Mammary epithelial cell (primary cell): ENCODE results near the gene DIABLO.

Source experiments
- EZH2 ChIP-seq: IDR thresholded peaks from 2 replicates; pipeline ENCODE4 v1.6.1; 2012; ENCODE audit warnings: low read length, inconsistent platforms, borderline replicate concordance
- TF ChIP-seq, protein P1 (sequence below), 2 donors: IDR thresholded peaks in 1 of 2; conservative IDR thresholded peaks in 1 of 2; 2 replicates each; pipeline ENCODE4 v1.5.1; 2011 to 2012; ENCODE audit warnings: inconsistent platforms in 2 of 2, low read length in 2 of 2, mild to moderate bottlenecking in 2 of 2, control low read depth in 1 of 2, low read depth in 1 of 2; ENCODE audit not compliant: insufficient read depth in 1 of 2; ENCODE audit errors: extremely low read depth in 1 of 2

DNA sequence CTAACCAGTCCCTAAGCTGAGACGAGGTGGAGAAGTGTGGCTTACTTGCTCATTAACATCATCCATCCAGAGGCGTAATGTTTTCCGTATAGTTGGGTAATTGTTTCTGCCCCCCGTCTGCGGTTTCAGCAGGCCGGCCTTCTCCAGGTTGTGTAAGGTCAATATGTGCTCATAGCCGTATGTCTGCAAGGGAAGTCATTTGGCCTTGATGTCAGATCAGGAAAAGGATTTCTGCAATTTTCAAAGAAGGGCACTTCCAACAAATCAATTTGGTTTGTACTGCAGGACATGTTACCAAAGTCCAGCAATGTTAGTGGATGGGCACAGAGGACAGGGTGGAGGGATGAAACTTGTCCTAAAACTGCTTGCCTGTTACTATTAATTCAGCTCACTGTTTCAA lies 9.9 kb upstream of the DIABLO start:
- TF ChIP-seq, protein P1, sequence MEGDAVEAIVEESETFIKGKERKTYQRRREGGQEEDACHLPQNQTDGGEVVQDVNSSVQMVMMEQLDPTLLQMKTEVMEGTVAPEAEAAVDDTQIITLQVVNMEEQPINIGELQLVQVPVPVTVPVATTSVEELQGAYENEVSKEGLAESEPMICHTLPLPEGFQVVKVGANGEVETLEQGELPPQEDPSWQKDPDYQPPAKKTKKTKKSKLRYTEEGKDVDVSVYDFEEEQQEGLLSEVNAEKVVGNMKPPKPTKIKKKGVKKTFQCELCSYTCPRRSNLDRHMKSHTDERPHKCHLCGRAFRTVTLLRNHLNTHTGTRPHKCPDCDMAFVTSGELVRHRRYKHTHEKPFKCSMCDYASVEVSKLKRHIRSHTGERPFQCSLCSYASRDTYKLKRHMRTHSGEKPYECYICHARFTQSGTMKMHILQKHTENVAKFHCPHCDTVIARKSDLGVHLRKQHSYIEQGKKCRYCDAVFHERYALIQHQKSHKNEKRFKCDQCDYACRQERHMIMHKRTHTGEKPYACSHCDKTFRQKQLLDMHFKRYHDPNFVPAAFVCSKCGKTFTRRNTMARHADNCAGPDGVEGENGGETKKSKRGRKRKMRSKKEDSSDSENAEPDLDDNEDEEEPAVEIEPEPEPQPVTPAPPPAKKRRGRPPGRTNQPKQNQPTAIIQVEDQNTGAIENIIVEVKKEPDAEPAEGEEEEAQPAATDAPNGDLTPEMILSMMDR (conservative IDR thresholded peaks at IDR 0.05 in 1 of 2, IDR thresholded peaks at IDR 0.05 in 1 of 2; ENCODE audit: extremely low read depth in 1 of 2, insufficient read depth in 1 of 2, low read depth in 1 of 2, low read length in 2 of 2), result no peak
- TF ChIP-seq EZH2, result no peak
